HEK293 (cell line): ENCODE data around the gene BST1.

Experiments used
- CTCF ChIA-PET: fragments of 350-600 bp; formaldehyde crosslinking; extraction: SDS; loops from one replicate; lab custom pipeline; 2021; ENCODE audit warnings: antibody characterized with exemption; lab: Yijun Ruan, JAX
- POLR2A ChIA-PET: fragments of 300-600 bp; formaldehyde crosslinking; extraction: SDS; loops from one replicate; lab custom pipeline; 2020; ENCODE audit warnings: antibody characterized with exemption, inconsistent platforms; lab: Yijun Ruan, JAX
- H3K27ac ChIP-seq: fragments of 200-500 bp; sonication (Bioruptor generic); 2 replicates; pipeline ENCODE4 v1.5.1; 2014; ENCODE audit warnings: low read depth, low read length, control low read depth, inconsistent platforms; ENCODE audit errors: extremely low read depth
- H3K36me3 ChIP-seq, 2 experiments: fragments of 200-500 bp in 1 of 2; sonication (Bioruptor generic) in 1 of 2; 1 replicate in 1 of 2; 2 replicates in 1 of 2; pipeline ENCODE4 v1.5.1; 2014 to 2017; ENCODE audit warnings: inconsistent platforms in 2 of 2, low read length in 2 of 2; ENCODE audit not compliant: control insufficient read depth in 2 of 2, insufficient read depth in 1 of 2
- H3K4me1 ChIP-seq: fragments of 200-500 bp; sonication (Bioruptor generic); 2 replicates; pipeline ENCODE4 v1.5.1; 2014; ENCODE audit warnings: mild to moderate bottlenecking, low read length, inconsistent platforms; ENCODE audit not compliant: control insufficient read depth, insufficient read depth
- H3K4me3 ChIP-seq: 2 replicates; pipeline ENCODE4 v1.5.1; 2011; ENCODE audit warnings: low read depth, mild to moderate bottlenecking, control low read depth, low read length, moderate library complexity
- H3K9me3 ChIP-seq: fragments of 200-500 bp; sonication (Bioruptor generic); 2 replicates; pipeline ENCODE4 v1.5.1; 2014; ENCODE audit warnings: low read depth, low read length, inconsistent platforms; ENCODE audit not compliant: control insufficient read depth, insufficient read depth
- GLI2 ChIP-seq: fragments of 450-650 bp; formaldehyde crosslinking; IDR thresholded peaks from 2 replicates; pipeline ENCODE4; 2017; ENCODE audit warnings: missing biosample characterization, missing genetic modification characterization, low read depth, borderline replicate concordance
- HOXA7 ChIP-seq: sonication (generic); formaldehyde crosslinking; IDR thresholded peaks from 2 replicates; pipeline ENCODE4 v1.8.1; 2022; ENCODE audit warnings: missing genetic modification reagents, borderline replicate concordance
- IKZF3 ChIP-seq: fragments of 450-650 bp; IDR thresholded peaks from 2 replicates; pipeline ENCODE4 v1.5.0; 2018; ENCODE audit warnings: missing biosample characterization, mild to moderate bottlenecking, missing genetic modification characterization, moderate library complexity
- KLF1 ChIP-seq: fragments of 450-650 bp; formaldehyde crosslinking; IDR thresholded peaks from 2 replicates; pipeline ENCODE4 v1.5.1; 2016; ENCODE audit warnings: missing biosample characterization, missing genetic modification characterization
- REPIN1 ChIP-seq: fragments of 450-650 bp; formaldehyde crosslinking; IDR thresholded peaks from 2 replicates; pipeline ENCODE4 v1.5.1; 2017; ENCODE audit warnings: missing biosample characterization, missing genetic modification characterization, low read depth
- SP2 ChIP-seq: fragments of 450-650 bp; formaldehyde crosslinking; IDR thresholded peaks from 2 replicates; pipeline ENCODE4 v1.5.1; 2016; ENCODE audit warnings: missing biosample characterization, missing genetic modification characterization
- SP3 ChIP-seq: fragments of 450-650 bp; formaldehyde crosslinking; IDR thresholded peaks from 2 replicates; pipeline ENCODE4 v1.5.1; 2016; ENCODE audit warnings: missing biosample characterization, missing genetic modification characterization
- SP7 ChIP-seq: fragments of 450-650 bp; formaldehyde crosslinking; IDR thresholded peaks from 2 replicates; pipeline ENCODE4 v1.5.1; 2016; ENCODE audit warnings: missing biosample characterization, missing genetic modification characterization
- TRIM28 ChIP-seq: IDR thresholded peaks from 2 replicates; pipeline ENCODE4 v1.6.1; 2011; ENCODE audit warnings: low read length, control low read depth, borderline replicate concordance
- YY1 ChIP-seq: fragments of 450-650 bp; formaldehyde crosslinking; IDR thresholded peaks from 2 replicates; pipeline ENCODE4 v1.5.1; 2018; ENCODE audit warnings: missing biosample characterization, missing genetic modification characterization
- ZFP3 ChIP-seq: fragments of 450-650 bp; formaldehyde crosslinking; IDR thresholded peaks from 2 replicates; pipeline ENCODE4 v1.5.1; 2016; ENCODE audit warnings: low read depth, missing biosample characterization, missing genetic modification characterization
- ZNF146 ChIP-seq: fragments of 450-650 bp; formaldehyde crosslinking; IDR thresholded peaks from 2 replicates; pipeline ENCODE4 v1.5.1; 2016; ENCODE audit warnings: missing biosample characterization, missing genetic modification characterization
- ZNF16 ChIP-seq: fragments of 450-650 bp; formaldehyde crosslinking; IDR thresholded peaks from 2 replicates; pipeline ENCODE4 v1.5.1; 2016; ENCODE audit warnings: low read depth, missing biosample characterization, missing genetic modification characterization
- ZNF184 ChIP-seq: fragments of 450-650 bp; IDR thresholded peaks from 2 replicates; pipeline ENCODE4 v1.5.1; 2018; ENCODE audit warnings: missing biosample characterization, mild to moderate bottlenecking, missing genetic modification characterization
- ZNF302 ChIP-seq: fragments of 450-650 bp; formaldehyde crosslinking; IDR thresholded peaks from 2 replicates; pipeline ENCODE4 v1.5.1; 2016; ENCODE audit warnings: missing biosample characterization, missing genetic modification characterization, low read depth
- ZNF354C ChIP-seq: fragments of 450-650 bp; formaldehyde crosslinking; IDR thresholded peaks from 2 replicates; pipeline ENCODE4 v1.5.1; 2016; ENCODE audit warnings: missing biosample characterization, missing genetic modification characterization, low read depth, borderline replicate concordance
- ZNF473 ChIP-seq: fragments of 450-650 bp; formaldehyde crosslinking; IDR thresholded peaks from 2 replicates; pipeline ENCODE4 v1.5.1; 2017; ENCODE audit warnings: missing biosample characterization, missing genetic modification characterization
- ZNF600 ChIP-seq: fragments of 450-650 bp; formaldehyde crosslinking; IDR thresholded peaks from 2 replicates; pipeline ENCODE4 v1.5.1; 2016; ENCODE audit warnings: missing biosample characterization, missing genetic modification characterization
- ZNF610 ChIP-seq: fragments of 450-650 bp; formaldehyde crosslinking; IDR thresholded peaks from 2 replicates; pipeline ENCODE4 v1.5.1; 2016; ENCODE audit warnings: missing biosample characterization, missing genetic modification characterization, borderline replicate concordance
- ZNF677 ChIP-seq: fragments of 450-650 bp; IDR thresholded peaks from 2 replicates; pipeline ENCODE4 v1.5.0; 2018; ENCODE audit warnings: missing biosample characterization, mild to moderate bottlenecking, missing genetic modification characterization, moderate library complexity
- ZNF768 ChIP-seq: fragments of 450-650 bp; formaldehyde crosslinking; IDR thresholded peaks from 2 replicates; pipeline ENCODE4 v1.5.1; 2018; ENCODE audit warnings: missing biosample characterization, mild to moderate bottlenecking, missing genetic modification characterization
- ZSCAN23 ChIP-seq: fragments of 450-650 bp; formaldehyde crosslinking; IDR thresholded peaks from 2 replicates; pipeline ENCODE4 v1.5.1; 2016; ENCODE audit warnings: missing biosample characterization, missing genetic modification characterization
- TF ChIP-seq, protein P1 (sequence below): fragments of 450-650 bp; formaldehyde crosslinking; IDR thresholded peaks from 2 replicates; pipeline ENCODE4 v1.5.1; 2016; ENCODE audit warnings: missing biosample characterization, missing genetic modification characterization
- TF ChIP-seq, protein P2 (sequence below): fragments of 450-650 bp; formaldehyde crosslinking; IDR thresholded peaks from 2 replicates; pipeline ENCODE4 v1.5.1; 2017; ENCODE audit warnings: missing biosample characterization, missing genetic modification characterization
- TF ChIP-seq, protein P3 (sequence below): fragments of 450-650 bp; formaldehyde crosslinking; optimal IDR thresholded peaks from 2 replicates; pipeline ENCODE3; 2016; ENCODE audit warnings: missing biosample characterization, mild to moderate bottlenecking, missing genetic modification characterization
- TF ChIP-seq, protein P4 (sequence below): fragments of 450-650 bp; formaldehyde crosslinking; IDR thresholded peaks from 2 replicates; pipeline ENCODE4 v1.5.1; 2016; ENCODE audit warnings: missing biosample characterization, missing genetic modification characterization, low read depth
- TF ChIP-seq, protein P5 (sequence below): sonication (generic); formaldehyde crosslinking; IDR thresholded peaks from 2 replicates; pipeline ENCODE4 v1.8.1; 2022; ENCODE audit warnings: mild to moderate bottlenecking, moderate library complexity, missing genetic modification reagents
- TF ChIP-seq, protein P6 (sequence below): fragments of 450-650 bp; formaldehyde crosslinking; IDR thresholded peaks from 2 replicates; pipeline ENCODE4 v1.5.1; 2017; ENCODE audit warnings: missing biosample characterization, missing genetic modification characterization
- TF ChIP-seq, protein P7 (sequence below): fragments of 450-650 bp; formaldehyde crosslinking; IDR thresholded peaks from 2 replicates; pipeline ENCODE4 v1.5.1; 2016; ENCODE audit warnings: missing biosample characterization, missing genetic modification characterization

The BST1 gene

DNA sequence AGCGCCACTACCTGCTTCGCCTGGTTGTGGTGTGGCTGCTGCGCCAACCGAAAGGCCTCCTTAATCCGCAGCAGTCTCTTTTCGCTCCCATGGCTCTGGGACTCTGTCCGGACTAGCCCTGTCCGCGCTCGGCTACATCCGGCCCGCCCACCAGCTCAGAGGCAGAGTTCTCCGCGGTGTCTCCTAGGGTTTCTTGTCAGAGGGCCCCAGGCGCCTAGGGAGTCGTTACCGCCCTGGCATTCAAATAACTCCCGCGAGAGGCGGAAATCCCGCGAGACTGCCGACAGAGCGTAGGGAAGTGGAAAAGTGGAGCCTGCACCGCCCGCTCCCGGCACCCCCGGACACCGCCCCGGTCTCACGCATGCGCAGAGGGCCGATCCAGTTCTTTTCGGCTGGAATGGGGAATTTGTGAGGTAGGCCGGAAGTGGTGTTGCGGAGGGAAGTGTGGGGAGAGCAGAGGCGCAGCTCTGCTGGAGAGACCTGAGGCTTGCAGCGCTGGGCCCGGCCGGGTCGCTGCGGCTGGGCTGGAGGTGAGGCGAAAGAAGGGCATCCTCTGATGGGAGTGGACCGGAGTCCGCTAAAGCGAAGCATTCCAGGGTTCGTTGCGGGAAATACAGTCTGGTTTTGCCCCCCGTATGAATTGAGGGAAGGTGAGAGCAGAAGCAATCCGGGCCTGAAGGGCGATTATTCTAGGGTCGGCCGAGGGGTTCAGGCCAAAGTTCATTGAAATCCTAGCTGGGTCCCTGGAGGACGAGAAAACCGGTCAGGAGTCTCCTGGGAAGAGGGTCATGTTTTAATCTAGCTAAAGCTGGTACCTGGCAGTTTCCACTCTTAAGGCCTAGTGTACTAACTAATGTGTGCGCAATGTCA, 21.3 kb upstream of the BST1 start, which contains the start of gene FAM200B:
TSS of gene FAM200B (plus strand) at position 456 of the 870 bp plus-strand sequence. CDS start 5,151 bp downstream, outside the sequence.
- ChIA-PET POLR2A (interaction anchor here (0.6 to 2.3 kb wide), 14 partner anchors 9 to 211 kb away, joined by 3 to 18 read pairs (median 4); partner anchors contain the start of genes CC2D2A and FBXL5), CTCF (interaction anchor here (0.6 to 1.1 kb wide), 2 partner anchors 12 to 124 kb away, joined by 3 read pairs; no protein-coding TSS in a partner anchor)
- H3K27ac ChIP-seq: peak within 1 kb of the TSS; percentile 94
- peaks cover 0 to 27% of the 10 kb centered on the region in 2 experiments; a peak in 1 of 3 replicates for H3K36me3 ChIP-seq
- no peaks in the 10 kb centered on the region for H3K4me1 ChIP-seq
- no peaks in the 10 kb centered on the region for H3K9me3 ChIP-seq
- peak within 1 kb of the TSS; percentile 84 for H3K4me3 ChIP-seq
- TF ChIP-seq IKZF3 (tag by site-specific recombination) (peak; percentile 97), ZNF473 (no peak), HOXA7 (CRISPR knock-in tag) (no peak), ZNF184 (tag by site-specific recombination) (no peak), ZNF600 (tag by site-specific recombination) (peak; percentile 98), ZSCAN23 (no peak), YY1 (tag by site-specific recombination) (no peak), REPIN1 (tag by site-specific recombination) (0 out of 2 replicates have a peak, but pooled peaks have one; percentile 35), ZNF16 (tag by site-specific recombination) (no peak), ZNF768 (tag by site-specific recombination) (no peak), KLF1 (tag by site-specific recombination) (peak; percentile 46), GLI2 (tag by site-specific recombination) (no peak), ZNF354C (no peak), ZNF302 (tag by site-specific recombination) (no peak), ZNF610 (tag by site-specific recombination) (no peak), ZNF146 (tag by site-specific recombination) (no peak), SP3 (tag by site-specific recombination) (no peak; the same call in none of the 2 replicates), SP7 (tag by site-specific recombination) (peak; percentile 67), ZNF677 (tag by site-specific recombination) (no peak), ZFP3 (tag by site-specific recombination) (no peak), SP2 (tag by site-specific recombination) (peak; percentile 72), TRIM28 (no peak)
- TF ChIP-seq, protein P1, sequence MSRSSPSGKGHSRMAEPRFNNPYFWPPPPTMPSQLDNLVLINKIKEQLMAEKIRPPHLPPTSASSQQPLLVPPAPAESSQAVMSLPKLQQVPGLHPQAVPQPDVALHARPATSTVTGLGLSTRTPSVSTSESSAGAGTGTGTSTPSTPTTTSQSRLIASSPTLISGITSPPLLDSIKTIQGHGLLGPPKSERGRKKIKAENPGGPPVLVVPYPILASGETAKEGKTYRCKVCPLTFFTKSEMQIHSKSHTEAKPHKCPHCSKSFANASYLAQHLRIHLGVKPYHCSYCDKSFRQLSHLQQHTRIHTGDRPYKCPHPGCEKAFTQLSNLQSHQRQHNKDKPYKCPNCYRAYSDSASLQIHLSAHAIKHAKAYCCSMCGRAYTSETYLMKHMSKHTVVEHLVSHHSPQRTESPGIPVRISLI: no peak
- TF ChIP-seq, protein P2, sequence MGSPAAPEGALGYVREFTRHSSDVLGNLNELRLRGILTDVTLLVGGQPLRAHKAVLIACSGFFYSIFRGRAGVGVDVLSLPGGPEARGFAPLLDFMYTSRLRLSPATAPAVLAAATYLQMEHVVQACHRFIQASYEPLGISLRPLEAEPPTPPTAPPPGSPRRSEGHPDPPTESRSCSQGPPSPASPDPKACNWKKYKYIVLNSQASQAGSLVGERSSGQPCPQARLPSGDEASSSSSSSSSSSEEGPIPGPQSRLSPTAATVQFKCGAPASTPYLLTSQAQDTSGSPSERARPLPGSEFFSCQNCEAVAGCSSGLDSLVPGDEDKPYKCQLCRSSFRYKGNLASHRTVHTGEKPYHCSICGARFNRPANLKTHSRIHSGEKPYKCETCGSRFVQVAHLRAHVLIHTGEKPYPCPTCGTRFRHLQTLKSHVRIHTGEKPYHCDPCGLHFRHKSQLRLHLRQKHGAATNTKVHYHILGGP (tag by site-specific recombination): no peak
- TF ChIP-seq, protein P3, sequence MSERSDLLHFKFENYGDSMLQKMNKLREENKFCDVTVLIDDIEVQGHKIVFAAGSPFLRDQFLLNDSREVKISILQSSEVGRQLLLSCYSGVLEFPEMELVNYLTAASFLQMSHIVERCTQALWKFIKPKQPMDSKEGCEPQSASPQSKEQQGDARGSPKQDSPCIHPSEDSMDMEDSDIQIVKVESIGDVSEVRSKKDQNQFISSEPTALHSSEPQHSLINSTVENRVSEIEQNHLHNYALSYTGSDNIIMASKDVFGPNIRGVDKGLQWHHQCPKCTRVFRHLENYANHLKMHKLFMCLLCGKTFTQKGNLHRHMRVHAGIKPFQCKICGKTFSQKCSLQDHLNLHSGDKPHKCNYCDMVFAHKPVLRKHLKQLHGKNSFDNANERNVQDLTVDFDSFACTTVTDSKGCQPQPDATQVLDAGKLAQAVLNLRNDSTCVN (tag by site-specific recombination): peak; percentile 43
- TF ChIP-seq, protein P4, sequence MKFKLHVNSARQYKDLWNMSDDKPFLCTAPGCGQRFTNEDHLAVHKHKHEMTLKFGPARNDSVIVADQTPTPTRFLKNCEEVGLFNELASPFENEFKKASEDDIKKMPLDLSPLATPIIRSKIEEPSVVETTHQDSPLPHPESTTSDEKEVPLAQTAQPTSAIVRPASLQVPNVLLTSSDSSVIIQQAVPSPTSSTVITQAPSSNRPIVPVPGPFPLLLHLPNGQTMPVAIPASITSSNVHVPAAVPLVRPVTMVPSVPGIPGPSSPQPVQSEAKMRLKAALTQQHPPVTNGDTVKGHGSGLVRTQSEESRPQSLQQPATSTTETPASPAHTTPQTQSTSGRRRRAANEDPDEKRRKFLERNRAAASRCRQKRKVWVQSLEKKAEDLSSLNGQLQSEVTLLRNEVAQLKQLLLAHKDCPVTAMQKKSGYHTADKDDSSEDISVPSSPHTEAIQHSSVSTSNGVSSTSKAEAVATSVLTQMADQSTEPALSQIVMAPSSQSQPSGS (tag by site-specific recombination): no peak
- TF ChIP-seq, protein P5, sequence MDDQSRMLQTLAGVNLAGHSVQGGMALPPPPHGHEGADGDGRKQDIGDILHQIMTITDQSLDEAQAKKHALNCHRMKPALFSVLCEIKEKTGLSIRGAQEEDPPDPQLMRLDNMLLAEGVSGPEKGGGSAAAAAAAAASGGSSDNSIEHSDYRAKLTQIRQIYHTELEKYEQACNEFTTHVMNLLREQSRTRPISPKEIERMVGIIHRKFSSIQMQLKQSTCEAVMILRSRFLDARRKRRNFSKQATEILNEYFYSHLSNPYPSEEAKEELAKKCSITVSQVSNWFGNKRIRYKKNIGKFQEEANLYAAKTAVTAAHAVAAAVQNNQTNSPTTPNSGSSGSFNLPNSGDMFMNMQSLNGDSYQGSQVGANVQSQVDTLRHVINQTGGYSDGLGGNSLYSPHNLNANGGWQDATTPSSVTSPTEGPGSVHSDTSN: 0 out of 2 replicates have a peak, but pooled peaks have one; percentile 31
- TF ChIP-seq, protein P6, sequence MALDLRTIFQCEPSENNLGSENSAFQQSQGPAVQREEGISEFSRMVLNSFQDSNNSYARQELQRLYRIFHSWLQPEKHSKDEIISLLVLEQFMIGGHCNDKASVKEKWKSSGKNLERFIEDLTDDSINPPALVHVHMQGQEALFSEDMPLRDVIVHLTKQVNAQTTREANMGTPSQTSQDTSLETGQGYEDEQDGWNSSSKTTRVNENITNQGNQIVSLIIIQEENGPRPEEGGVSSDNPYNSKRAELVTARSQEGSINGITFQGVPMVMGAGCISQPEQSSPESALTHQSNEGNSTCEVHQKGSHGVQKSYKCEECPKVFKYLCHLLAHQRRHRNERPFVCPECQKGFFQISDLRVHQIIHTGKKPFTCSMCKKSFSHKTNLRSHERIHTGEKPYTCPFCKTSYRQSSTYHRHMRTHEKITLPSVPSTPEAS: no peak
- TF ChIP-seq, protein P7, sequence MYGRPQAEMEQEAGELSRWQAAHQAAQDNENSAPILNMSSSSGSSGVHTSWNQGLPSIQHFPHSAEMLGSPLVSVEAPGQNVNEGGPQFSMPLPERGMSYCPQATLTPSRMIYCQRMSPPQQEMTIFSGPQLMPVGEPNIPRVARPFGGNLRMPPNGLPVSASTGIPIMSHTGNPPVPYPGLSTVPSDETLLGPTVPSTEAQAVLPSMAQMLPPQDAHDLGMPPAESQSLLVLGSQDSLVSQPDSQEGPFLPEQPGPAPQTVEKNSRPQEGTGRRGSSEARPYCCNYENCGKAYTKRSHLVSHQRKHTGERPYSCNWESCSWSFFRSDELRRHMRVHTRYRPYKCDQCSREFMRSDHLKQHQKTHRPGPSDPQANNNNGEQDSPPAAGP: no peak
